ENCODE data around the gene KRT86.
"Not testable (repeated sequence)": the region's sequence is repeated elsewhere in the genome, so short reads cannot be mapped to it uniquely, and the experiment has no call there.

KRT86 gene

DNA sequence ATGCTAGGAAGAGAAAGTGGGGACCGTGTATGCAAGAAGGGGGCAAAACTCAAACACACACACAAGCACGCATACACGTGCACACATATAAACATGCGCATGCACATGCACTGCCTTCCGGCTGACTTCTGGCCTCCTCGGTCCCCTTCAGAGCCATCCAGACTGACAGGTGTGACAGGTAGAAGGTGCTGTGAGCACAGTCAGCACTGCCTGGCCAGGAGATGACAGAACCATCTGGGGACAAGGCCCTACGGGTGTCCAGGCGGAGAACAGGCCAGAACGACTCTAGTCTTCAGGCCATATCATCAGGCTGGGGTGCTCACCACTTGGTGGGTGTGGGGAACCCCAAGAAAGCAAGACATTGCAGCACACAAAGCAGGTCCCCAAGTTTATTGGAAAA is 39.5 kb downstream of the KRT86 start:
- Histone ChIP-seq H3K27me3 (ENCODE audit: control insufficient read depth, insufficient read depth, low read length) (peaks cover 46% of the 10 kb centered on the region), H3K27ac (ENCODE audit: low read depth, low read length) (no peak overlapping the region), H3K9me3 (ENCODE audit: control insufficient read depth, insufficient read depth, low read depth, low read length) (no peaks in the 10 kb centered on the region), H3K9ac (ENCODE audit: low read length) (no peak overlapping the region), H3K36me3 (ENCODE audit: control insufficient read depth, insufficient read depth, low read length) (no peaks in the 10 kb centered on the region), H3K4me3 (ENCODE audit: low read depth, low read length) (no peak overlapping the region), H3K4me1 (ENCODE audit: control insufficient read depth, insufficient read depth, low read length) (peaks cover 3% of the 10 kb centered on the region)

DNA sequence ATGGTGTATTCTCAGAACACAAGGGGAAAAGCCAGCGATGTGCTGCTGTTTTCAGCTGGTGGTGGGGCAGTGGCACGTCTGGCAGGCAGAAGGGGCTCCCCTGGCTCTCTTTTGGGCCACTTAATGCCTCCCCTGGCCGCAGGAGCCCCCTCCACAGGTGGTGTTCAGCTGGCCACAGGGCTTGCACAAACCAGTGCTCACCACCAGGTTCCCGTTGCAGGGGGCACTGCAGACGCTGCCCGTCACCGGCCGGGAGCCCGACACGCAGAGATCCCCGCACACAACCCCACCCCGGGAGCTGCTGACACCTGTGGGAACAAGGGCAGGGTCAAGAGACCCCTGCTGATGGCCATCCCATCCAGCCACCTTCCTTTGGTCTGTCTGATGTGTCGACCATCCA is 40.1 kb downstream of the KRT86 start:
- Histone ChIP-seq H3K27ac (ENCODE audit: low read depth, low read length) (no peak overlapping the region), H3K27me3 (ENCODE audit: control insufficient read depth, insufficient read depth, low read length) (peaks cover 40% of the 10 kb centered on the region), H3K9ac (ENCODE audit: low read length) (no peak overlapping the region)

DNA sequence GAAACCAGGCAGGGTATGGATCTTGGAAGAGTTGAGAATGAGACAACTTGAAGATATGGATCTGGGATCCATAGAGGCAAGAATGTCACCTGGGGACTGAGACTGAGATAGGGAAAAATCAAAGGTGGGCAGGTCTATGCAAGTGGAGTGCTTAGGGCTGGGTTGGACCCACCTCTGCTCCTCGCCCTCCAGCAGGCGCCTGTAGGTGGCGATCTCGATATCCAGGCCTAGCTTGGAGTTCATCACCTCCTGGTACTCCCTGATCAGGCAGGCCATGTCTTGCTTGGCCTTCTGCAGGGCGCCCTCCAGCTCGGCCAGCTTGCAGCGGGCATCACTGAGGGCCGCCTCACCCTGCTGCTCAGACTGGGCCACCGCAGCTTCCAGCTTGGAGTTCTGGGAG is 41.3 kb downstream of the KRT86 start:
- H3K9ac ChIP-seq (ENCODE audit: low read length); H3K36me3 ChIP-seq (ENCODE audit: control insufficient read depth, insufficient read depth, low read length); H3K4me1 ChIP-seq (ENCODE audit: control insufficient read depth, insufficient read depth, low read length); H3K9me3 ChIP-seq (ENCODE audit: control insufficient read depth, insufficient read depth, low read depth, low read length); H3K4me3 ChIP-seq (ENCODE audit: low read depth, low read length); H3K27ac ChIP-seq (ENCODE audit: low read depth, low read length): not testable (repeated sequence)
- H3K27me3 ChIP-seq (ENCODE audit: control insufficient read depth, insufficient read depth, low read length) = peaks cover 33% of the 10 kb centered on the region

More for the DNA sequence above, 40.1 kb downstream of the KRT86 start:
- no peaks in the 10 kb centered on the region for H3K9me3 ChIP-seq (ENCODE audit: control insufficient read depth, insufficient read depth, low read depth, low read length)
- no peak overlapping the region for H3K4me3 ChIP-seq (ENCODE audit: low read depth, low read length)
- no peaks in the 10 kb centered on the region for H3K4me1 ChIP-seq (ENCODE audit: control insufficient read depth, insufficient read depth, low read length)
- no peaks in the 10 kb centered on the region for H3K36me3 ChIP-seq (ENCODE audit: control insufficient read depth, insufficient read depth, low read length)

DNA sequence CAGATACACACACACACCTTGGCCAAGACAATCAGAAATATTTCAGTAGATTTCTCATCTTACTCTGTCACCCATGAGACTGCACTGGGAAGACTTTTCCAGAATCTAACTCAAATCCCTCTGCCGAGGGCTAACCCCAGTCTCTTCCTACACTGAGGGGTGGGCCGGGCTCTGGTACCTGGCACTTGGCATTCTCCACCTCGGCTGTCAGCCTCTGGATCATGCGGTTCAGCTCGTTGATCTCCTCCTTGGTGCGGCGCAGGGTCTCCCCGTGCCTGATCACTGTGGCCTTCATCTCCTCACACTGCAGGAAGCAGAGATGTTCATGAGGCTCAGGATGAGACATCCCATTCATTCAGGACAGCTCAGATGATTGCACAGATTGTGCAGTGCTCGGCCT is 41.8 kb downstream of the KRT86 start:
- no peak overlapping the region for H3K9ac ChIP-seq (ENCODE audit: low read length)
- no peak overlapping the region for H3K27ac ChIP-seq (ENCODE audit: low read depth, low read length)
- H3K4me1 ChIP-seq (ENCODE audit: control insufficient read depth, insufficient read depth, low read length) = no peaks in the 10 kb centered on the region
- no peaks in the 10 kb centered on the region for H3K9me3 ChIP-seq (ENCODE audit: control insufficient read depth, insufficient read depth, low read depth, low read length)
- no peak overlapping the region for H3K4me3 ChIP-seq (ENCODE audit: low read depth, low read length)
- H3K27me3 ChIP-seq (ENCODE audit: control insufficient read depth, insufficient read depth, low read length) = peaks cover 27% of the 10 kb centered on the region
- H3K36me3 ChIP-seq (ENCODE audit: control insufficient read depth, insufficient read depth, low read length) = no peaks in the 10 kb centered on the region

DNA sequence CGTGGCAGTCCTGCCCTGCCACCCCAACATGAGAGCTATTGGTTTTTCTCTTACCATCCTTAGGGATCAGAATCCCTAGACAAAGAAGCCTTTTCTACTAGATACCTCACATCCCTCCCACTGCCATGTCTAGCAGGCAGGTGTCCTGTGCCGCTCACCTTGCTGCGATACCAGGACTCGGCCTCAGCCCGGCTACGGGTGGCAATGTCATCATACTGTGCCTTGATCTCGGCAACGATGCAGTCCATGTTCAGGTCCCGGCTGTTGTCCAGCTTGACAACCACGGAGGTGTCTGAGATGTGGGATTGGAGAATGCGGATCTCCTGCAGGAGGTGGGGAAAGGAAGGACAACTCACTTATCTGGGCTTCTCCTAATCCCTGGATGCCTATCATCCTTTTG is 42.3 kb downstream of the KRT86 start:
- no peak overlapping the region for H3K9ac ChIP-seq (ENCODE audit: low read length)
- no peak overlapping the region for H3K27ac ChIP-seq (ENCODE audit: low read depth, low read length)
- H3K9me3 ChIP-seq (ENCODE audit: control insufficient read depth, insufficient read depth, low read depth, low read length) = no peaks in the 10 kb centered on the region
- H3K4me3 ChIP-seq (ENCODE audit: low read depth, low read length) = no peak overlapping the region
- no peaks in the 10 kb centered on the region for H3K4me1 ChIP-seq (ENCODE audit: control insufficient read depth, insufficient read depth, low read length)
- H3K36me3 ChIP-seq (ENCODE audit: control insufficient read depth, insufficient read depth, low read length) = no peaks in the 10 kb centered on the region
- peaks cover 23% of the 10 kb centered on the region; the same call in 1 of the 2 replicates for H3K27me3 ChIP-seq (ENCODE audit: control insufficient read depth, insufficient read depth, low read length)

DNA sequence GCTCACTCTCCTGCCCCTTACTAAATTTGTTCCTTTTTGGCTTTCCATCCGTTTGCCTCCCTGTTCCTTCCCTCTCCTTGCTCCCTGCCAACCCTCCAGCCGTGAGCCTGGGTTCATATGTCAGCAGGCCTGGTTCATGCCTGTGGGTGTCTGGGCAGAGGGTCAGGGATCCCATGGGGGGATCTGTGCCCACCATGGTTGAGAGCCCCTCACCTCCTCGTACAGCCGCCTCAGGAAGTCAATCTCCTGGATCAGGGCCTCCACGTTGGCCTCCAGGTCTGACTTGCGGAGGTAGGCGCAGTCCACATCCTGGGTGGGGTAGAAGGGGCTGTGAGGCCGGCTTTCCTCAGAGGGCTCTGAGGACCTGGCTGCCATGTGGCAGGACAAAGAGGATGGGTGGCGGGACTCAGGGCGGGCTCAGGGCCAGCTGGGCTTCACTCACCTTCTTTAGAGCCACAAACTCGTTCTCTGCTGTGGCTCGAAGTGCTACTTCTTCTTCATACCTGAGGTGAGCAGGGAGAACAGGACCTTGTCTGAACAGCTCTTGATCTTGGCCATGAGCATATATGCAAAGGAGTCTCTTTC is 43.1 kb downstream of the KRT86 start:
- H3K36me3 ChIP-seq (ENCODE audit: control insufficient read depth, insufficient read depth, low read length) = no peaks in the 10 kb centered on the region
- H3K4me3 ChIP-seq (ENCODE audit: low read depth, low read length) = no peak overlapping the region
- peaks cover 15% of the 10 kb centered on the region; the same call in 1 of the 2 replicates for H3K27me3 ChIP-seq (ENCODE audit: control insufficient read depth, insufficient read depth, low read length)
- H3K9me3 ChIP-seq (ENCODE audit: control insufficient read depth, insufficient read depth, low read depth, low read length) = no peaks in the 10 kb centered on the region
- H3K27ac ChIP-seq (ENCODE audit: low read depth, low read length) = no peak overlapping the region
- H3K9ac ChIP-seq (ENCODE audit: low read length) = no peak overlapping the region
- no peaks in the 10 kb centered on the region for H3K4me1 ChIP-seq (ENCODE audit: control insufficient read depth, insufficient read depth, low read length)

DNA sequence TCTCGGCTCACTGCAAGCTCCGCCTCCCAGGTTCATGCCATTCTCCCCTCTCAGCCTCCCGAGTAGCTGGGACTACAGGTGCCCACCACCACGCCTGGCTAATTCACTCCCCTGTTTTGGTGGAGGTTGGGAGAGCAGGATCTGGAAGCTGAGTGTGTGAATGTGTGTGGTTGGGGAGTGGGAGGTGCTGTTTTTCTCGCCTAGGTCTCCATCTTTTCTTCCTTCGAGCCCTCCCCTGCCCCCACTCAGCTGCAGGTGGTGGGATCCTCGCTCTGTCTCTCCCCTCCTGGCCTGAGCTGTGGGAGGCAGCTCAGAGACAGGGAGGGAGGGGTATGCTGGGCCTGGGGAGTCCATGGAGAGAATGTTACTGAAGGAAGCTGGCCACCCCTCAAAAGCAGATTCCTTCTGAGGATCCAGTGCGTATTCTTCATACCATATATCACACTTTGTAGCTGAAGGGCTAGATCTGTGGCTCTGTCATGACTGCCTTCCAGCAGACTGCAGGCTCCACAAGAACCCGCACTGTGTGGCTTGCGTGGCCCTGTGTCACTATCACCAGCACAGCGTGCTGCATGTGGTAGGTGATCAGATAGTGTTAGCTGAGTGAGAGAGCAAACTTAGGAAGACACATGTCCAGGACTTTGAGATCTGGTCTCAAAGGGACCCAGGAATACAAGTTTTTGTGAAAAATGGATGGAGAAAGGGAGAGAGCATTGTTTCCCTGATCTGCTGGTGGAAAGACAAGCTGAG is 44.0 kb downstream of the KRT86 start:
- Histone ChIP-seq H3K4me1 (ENCODE audit: control insufficient read depth, insufficient read depth, low read length) (no peaks in the 10 kb centered on the region), H3K9ac (ENCODE audit: low read length) (no peak overlapping the region), H3K27me3 (ENCODE audit: control insufficient read depth, insufficient read depth, low read length) (peaks cover 8% of the 10 kb centered on the region; the same call in 1 of the 2 replicates), H3K27ac (ENCODE audit: low read depth, low read length) (no peak overlapping the region), H3K36me3 (ENCODE audit: control insufficient read depth, insufficient read depth, low read length) (no peaks in the 10 kb centered on the region), H3K9me3 (ENCODE audit: control insufficient read depth, insufficient read depth, low read depth, low read length) (no peaks in the 10 kb centered on the region), H3K4me3 (ENCODE audit: low read depth, low read length) (no peak overlapping the region)

DNA sequence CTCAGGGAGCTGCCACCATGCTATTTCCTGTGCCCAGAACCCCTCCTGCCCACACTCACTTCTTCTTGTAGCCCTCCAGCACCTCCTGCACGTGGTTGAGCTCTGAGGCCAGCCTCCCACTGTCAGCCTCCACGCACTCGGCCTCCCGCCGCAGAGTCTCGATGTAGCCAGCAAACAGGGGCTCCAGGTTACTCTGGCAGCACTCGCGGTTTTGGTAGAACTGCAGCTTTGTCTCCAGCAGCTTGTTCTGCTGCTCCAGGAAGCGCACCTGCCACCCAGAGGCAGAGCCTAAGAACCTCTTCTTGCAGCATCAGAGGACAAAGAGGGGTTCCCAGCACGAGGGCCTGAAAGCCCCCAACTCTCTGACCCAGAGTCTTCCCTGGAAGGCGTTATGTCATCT is 44.7 kb downstream of the KRT86 start:
- Histone ChIP-seq H3K36me3 (ENCODE audit: control insufficient read depth, insufficient read depth, low read length) (no peaks in the 10 kb centered on the region), H3K4me1 (ENCODE audit: control insufficient read depth, insufficient read depth, low read length) (no peaks in the 10 kb centered on the region), H3K27ac (ENCODE audit: low read depth, low read length) (no peak overlapping the region), H3K27me3 (ENCODE audit: control insufficient read depth, insufficient read depth, low read length) (peaks cover 8% of the 10 kb centered on the region; the same call in 1 of the 2 replicates), H3K9ac (ENCODE audit: low read length) (no peak overlapping the region), H3K9me3 (ENCODE audit: control insufficient read depth, insufficient read depth, low read depth, low read length) (no peaks in the 10 kb centered on the region), H3K4me3 (ENCODE audit: low read depth, low read length) (no peak overlapping the region)

DNA sequence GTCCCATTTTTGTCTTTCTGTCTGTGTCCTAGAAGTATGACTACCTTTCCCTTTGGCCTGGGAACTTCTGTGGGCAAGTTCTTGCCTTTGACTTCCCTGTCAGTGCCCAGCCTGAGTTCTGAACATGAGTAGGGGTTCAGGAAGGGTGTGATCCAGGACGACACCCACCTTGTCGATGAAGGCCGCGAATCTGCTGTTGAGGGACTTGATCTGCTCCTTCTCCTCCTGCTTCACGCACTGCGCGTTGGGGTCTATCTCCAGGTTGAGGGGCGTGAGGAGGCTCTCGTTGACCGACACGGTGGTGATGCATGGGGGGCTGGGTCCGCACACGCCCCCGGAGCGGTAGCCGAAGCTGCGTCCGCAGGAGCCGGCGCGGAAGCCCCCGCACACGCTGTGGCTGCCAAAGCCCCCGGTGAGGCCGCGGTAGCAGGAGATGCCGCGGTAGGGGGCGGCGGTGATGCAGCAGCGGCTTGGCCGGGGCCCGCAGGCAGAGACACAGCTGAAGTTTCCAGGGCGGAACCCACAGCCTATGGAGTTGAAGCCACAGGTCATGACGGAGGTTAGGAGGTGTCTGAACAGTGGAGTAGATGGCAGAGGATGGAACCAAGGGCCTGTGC is 46.4 kb downstream of the KRT86 start, which contains the start of gene KRT83:
Gene KRT83, minus strand, starts transcription at position 615 of the 617 bp plus-strand sequence. Its CDS starts 63 bp downstream, at position 552.
- H3K27me3 ChIP-seq (ENCODE audit: control insufficient read depth, insufficient read depth, low read length) = peaks cover 8% of the 10 kb centered on the region; the same call in 1 of the 2 replicates

DNA sequence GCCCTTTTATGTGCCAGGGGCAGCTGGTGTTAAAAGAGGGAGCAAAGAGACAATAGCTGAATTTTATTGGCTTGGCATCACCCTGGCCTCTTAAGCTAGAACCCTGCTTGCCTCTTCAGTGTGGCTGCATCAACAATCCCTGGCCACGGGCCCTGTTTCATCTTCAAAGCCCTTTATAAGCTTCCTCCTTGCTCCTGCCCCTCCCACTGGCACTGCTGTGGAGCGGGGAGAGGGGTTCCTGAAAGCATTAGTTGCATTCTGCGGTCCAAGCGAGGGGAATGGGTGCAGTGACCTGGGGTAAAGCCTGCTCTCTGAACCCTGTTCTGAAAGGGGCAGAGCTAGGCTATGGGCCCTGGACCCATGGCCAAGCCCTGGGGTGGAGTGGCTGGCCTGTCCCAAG is 47.0 kb downstream of the KRT86 start:
- no peaks in the 10 kb centered on the region for H3K36me3 ChIP-seq (ENCODE audit: control insufficient read depth, insufficient read depth, low read length)
- H3K4me3 ChIP-seq (ENCODE audit: low read depth, low read length) = no peak overlapping the region
- H3K9ac ChIP-seq (ENCODE audit: low read length) = no peak overlapping the region
- no peaks in the 10 kb centered on the region for H3K9me3 ChIP-seq (ENCODE audit: control insufficient read depth, insufficient read depth, low read depth, low read length)
- H3K27me3 ChIP-seq (ENCODE audit: control insufficient read depth, insufficient read depth, low read length) = peaks cover 8% of the 10 kb centered on the region; the same call in 1 of the 2 replicates
- H3K27ac ChIP-seq (ENCODE audit: low read depth, low read length) = no peak overlapping the region
- H3K4me1 ChIP-seq (ENCODE audit: control insufficient read depth, insufficient read depth, low read length) = no peaks in the 10 kb centered on the region

More for the DNA sequence above, 46.4 kb downstream of the KRT86 start, which contains the start of gene KRT83:
- no peak within 1 kb of the TSS for H3K4me3 ChIP-seq (ENCODE audit: low read depth, low read length)
- no peak within 1 kb of the TSS for H3K9ac ChIP-seq (ENCODE audit: low read length)
- H3K9me3 ChIP-seq (ENCODE audit: control insufficient read depth, insufficient read depth, low read depth, low read length) = no peaks in the 10 kb centered on the region
- no peaks in the 10 kb centered on the region for H3K36me3 ChIP-seq (ENCODE audit: control insufficient read depth, insufficient read depth, low read length)
- H3K27ac ChIP-seq (ENCODE audit: low read depth, low read length) = no peak within 1 kb of the TSS
- H3K4me1 ChIP-seq (ENCODE audit: control insufficient read depth, insufficient read depth, low read length) = no peaks in the 10 kb centered on the region

DNA sequence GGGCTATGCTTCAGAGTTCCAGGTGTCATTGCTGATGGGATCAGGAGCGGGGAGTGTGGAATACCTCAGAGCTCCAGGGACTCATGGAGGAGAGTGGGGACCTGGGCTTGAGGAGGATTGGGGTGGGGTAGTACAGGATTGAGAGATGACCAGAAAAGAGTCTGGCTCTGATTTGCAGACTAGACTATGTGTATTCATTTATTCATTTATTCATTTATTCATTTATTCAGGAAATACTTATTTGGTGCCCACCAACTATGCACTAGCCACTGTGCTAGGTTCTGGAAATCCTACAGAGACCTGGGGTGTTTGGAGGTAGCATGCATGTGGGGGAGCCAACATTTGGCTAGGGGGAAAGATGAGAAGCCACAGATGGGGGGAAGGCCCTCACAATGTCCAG is 47.6 kb downstream of the KRT86 start:
- H3K9me3 ChIP-seq (ENCODE audit: control insufficient read depth, insufficient read depth, low read depth, low read length) = no peaks in the 10 kb centered on the region
- no peak overlapping the region for H3K4me3 ChIP-seq (ENCODE audit: low read depth, low read length)
- peaks cover 8% of the 10 kb centered on the region; the same call in 1 of the 2 replicates for H3K27me3 ChIP-seq (ENCODE audit: control insufficient read depth, insufficient read depth, low read length)
- no peak overlapping the region for H3K9ac ChIP-seq (ENCODE audit: low read length)
- no peak overlapping the region for H3K27ac ChIP-seq (ENCODE audit: low read depth, low read length)
- H3K36me3 ChIP-seq (ENCODE audit: control insufficient read depth, insufficient read depth, low read length) = no peaks in the 10 kb centered on the region
- no peaks in the 10 kb centered on the region for H3K4me1 ChIP-seq (ENCODE audit: control insufficient read depth, insufficient read depth, low read length)
